ENCODE results near the gene APP. TPM values are rescaled to one million over a fixed set of nuclear protein-coding genes. Genes with fewer than 3 reads are reported as not detected.

APP gene
- total RNA-seq, 1 experiment from 2014 or later, result 224 TPM

DNA sequence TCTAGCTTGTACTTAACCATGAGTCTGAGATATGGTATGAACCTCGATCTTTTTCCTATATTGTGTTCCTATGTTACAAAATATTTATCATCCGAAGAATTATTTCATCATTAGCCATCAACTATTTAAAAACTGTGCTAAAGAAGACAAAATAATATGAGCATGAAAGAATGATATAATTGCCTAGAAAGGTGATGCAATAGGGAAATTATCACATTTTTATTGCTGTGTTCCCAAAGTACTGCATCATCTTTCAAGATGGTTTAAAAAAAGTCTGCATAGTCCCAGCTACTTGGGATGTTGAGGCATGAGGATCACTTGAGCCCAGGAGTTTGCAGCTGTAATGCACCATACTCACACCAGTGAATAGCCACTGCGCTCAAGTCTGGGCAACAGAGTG is 126.7 kb downstream of the APP start:
- BruUV-seq (replicated peaks), result no TSS peak
- TF ChIP-seq, protein P1, sequence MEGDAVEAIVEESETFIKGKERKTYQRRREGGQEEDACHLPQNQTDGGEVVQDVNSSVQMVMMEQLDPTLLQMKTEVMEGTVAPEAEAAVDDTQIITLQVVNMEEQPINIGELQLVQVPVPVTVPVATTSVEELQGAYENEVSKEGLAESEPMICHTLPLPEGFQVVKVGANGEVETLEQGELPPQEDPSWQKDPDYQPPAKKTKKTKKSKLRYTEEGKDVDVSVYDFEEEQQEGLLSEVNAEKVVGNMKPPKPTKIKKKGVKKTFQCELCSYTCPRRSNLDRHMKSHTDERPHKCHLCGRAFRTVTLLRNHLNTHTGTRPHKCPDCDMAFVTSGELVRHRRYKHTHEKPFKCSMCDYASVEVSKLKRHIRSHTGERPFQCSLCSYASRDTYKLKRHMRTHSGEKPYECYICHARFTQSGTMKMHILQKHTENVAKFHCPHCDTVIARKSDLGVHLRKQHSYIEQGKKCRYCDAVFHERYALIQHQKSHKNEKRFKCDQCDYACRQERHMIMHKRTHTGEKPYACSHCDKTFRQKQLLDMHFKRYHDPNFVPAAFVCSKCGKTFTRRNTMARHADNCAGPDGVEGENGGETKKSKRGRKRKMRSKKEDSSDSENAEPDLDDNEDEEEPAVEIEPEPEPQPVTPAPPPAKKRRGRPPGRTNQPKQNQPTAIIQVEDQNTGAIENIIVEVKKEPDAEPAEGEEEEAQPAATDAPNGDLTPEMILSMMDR (conservative IDR thresholded peaks at IDR 0.05), result no peak
- no peak for TF ChIP-seq EZH2 (IDR thresholded peaks at IDR 0.05; ENCODE audit: low read depth)
- ChIA-PET POLR2A (ENCODE audit: unreplicated experiment) (no interaction called here), CTCF (no interaction called here)
- no peaks in the 10 kb centered on the region for H4K20me1 ChIP-seq (ENCODE audit: insufficient read depth)
- no peak overlapping the region for H3K4me2 ChIP-seq
- H3K27ac ChIP-seq, result no peak overlapping the region
- no peaks in the 10 kb centered on the region for H3K36me3 ChIP-seq (ENCODE audit: low read depth)
- H3K4me3 ChIP-seq, result no peak overlapping the region
- no peaks in the 10 kb centered on the region for H3K9me3 ChIP-seq (ENCODE audit: insufficient read depth, low read depth)
- H3K27me3 ChIP-seq (ENCODE audit: insufficient read depth, low read depth), result no peaks in the 10 kb centered on the region
- no peaks in the 10 kb centered on the region for H3F3A ChIP-seq (ENCODE audit: insufficient read depth, low read depth)
- intact Hi-C loops (cut with micrococcal nuclease; ENCODE audit: unreplicated experiment), result no loop called here
- H3K4me1 ChIP-seq (replicated peaks; ENCODE audit: insufficient read depth), result no peaks in the 10 kb centered on the region
- no peak overlapping the region for H2AFZ ChIP-seq
- no peaks in the 10 kb centered on the region for H3K79me2 ChIP-seq (ENCODE audit: low read depth)
- no peaks in the 10 kb centered on the region for H3K9me2 ChIP-seq (ENCODE audit: insufficient read depth)
- DNase-seq, result no peak

GRCh38 chr21:26042181-26042876 is 128.2 kb downstream of the APP start:
- Histone ChIP-seq H3K4me1 (replicated peaks; ENCODE audit: insufficient read depth) (no peaks in the 10 kb centered on the region), H4K20me1 (ENCODE audit: insufficient read depth) (no peaks in the 10 kb centered on the region), H3F3A (ENCODE audit: insufficient read depth, low read depth) (no peaks in the 10 kb centered on the region), H2AFZ (no peak overlapping the region), H3K27me3 (ENCODE audit: insufficient read depth, low read depth) (no peaks in the 10 kb centered on the region), H3K9me2 (ENCODE audit: insufficient read depth) (no peaks in the 10 kb centered on the region), H3K4me2 (no peak overlapping the region), H3K79me2 (ENCODE audit: low read depth) (no peaks in the 10 kb centered on the region), H3K27ac (no peak overlapping the region), H3K4me3 (no peak overlapping the region), H3K9me3 (ENCODE audit: insufficient read depth, low read depth) (no peaks in the 10 kb centered on the region), H3K36me3 (ENCODE audit: low read depth) (no peaks in the 10 kb centered on the region)
- CTCF ChIA-PET, result no interaction called here
- TF ChIP-seq, protein P1 (conservative IDR thresholded peaks at IDR 0.05), result no peak
- TF ChIP-seq EZH2 (IDR thresholded peaks at IDR 0.05; ENCODE audit: low read depth), result no peak
- intact Hi-C loops (cut with micrococcal nuclease; ENCODE audit: unreplicated experiment), result no loop called here
- DNase-seq, result no peak
- no TSS peak for BruUV-seq (replicated peaks)
- POLR2A ChIA-PET (ENCODE audit: unreplicated experiment), result no interaction called here

DNA sequence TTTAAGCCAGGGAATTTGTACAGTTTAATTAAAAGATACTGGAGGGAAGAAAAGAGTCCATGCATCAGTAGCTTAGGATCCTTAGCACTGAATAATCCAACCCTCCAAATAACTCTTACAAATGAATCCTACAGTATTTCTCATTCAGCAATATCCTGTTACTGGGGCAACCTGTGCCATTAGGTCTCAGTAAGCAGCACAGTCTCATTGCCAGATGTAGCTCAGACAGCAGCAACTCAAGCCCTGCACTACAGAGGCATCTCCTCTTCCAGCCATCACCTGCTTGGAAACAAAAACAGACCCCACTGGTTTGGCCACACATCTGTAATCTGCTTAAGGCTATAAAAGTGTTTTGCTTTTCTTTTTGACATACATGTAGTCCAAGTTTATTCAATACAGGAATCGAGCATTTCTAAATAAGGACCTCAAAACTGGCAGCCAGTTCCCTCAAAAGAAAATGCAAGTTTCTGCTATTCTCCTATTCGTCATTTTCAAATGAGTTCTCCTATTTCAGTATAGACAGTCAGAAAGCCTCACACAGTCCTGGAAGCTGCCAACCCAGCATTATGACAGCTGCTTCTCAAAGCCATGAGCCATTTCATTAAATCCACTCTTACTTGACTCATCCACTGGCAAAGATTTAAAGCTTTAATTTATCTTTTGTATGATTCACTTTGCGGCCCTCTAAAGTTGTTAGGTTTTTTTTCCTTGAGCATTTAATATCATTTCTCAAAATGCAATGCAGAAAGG is 129.0 kb downstream of the APP start:
- no peaks in the 10 kb centered on the region for H3K79me2 ChIP-seq (ENCODE audit: low read depth)

More for the DNA sequence above, 129.0 kb downstream of the APP start:
- Histone ChIP-seq H3F3A (ENCODE audit: insufficient read depth, low read depth) (no peaks in the 10 kb centered on the region), H3K27me3 (ENCODE audit: insufficient read depth, low read depth) (no peaks in the 10 kb centered on the region), H3K27ac (no peak overlapping the region), H3K4me1 (replicated peaks; ENCODE audit: insufficient read depth) (no peaks in the 10 kb centered on the region), H2AFZ (no peak overlapping the region), H3K36me3 (ENCODE audit: low read depth) (no peaks in the 10 kb centered on the region), H3K9me3 (ENCODE audit: insufficient read depth, low read depth) (no peaks in the 10 kb centered on the region), H3K4me2 (no peak overlapping the region), H4K20me1 (ENCODE audit: insufficient read depth) (no peaks in the 10 kb centered on the region), H3K9me2 (ENCODE audit: insufficient read depth) (no peaks in the 10 kb centered on the region), H3K4me3 (no peak overlapping the region)
- no TSS peak for BruUV-seq (replicated peaks)
- intact Hi-C loops (cut with micrococcal nuclease; ENCODE audit: unreplicated experiment), result no loop called here
- DNase-seq, result no peak
- no peak for TF ChIP-seq EZH2 (IDR thresholded peaks at IDR 0.05; ENCODE audit: low read depth)
- TF ChIP-seq, protein P1 (conservative IDR thresholded peaks at IDR 0.05), result no peak
- CTCF ChIA-PET, result no interaction called here
- POLR2A ChIA-PET (ENCODE audit: unreplicated experiment), result no interaction called here

All from PC-9 (cell line).